Stimulated activated effector memory CD8-positive, alpha-beta T cell treated with anti-CD3 and anti-CD28 coated beads, Interleukin-12 subunit alpha, Interleukin-12 subunit beta, amount 100 ng/mL, for 72 hours (primary cell): ENCODE results near the gene KRT37.

Source experiments
- ATAC-seq: fragments of 150-1000 bp; cut with Tn5 transposase; 2 replicates; pipeline ENCODE4 v1.10.0; 2021
- DNase-seq, 2 donors: peaks; one replicate each; pipeline ENCODE4 v3.0.0; 2021 to 2022; ENCODE audit warnings: low spot score in 2 of 2
- H3K27ac Mint-ChIP-seq: one replicate; pipeline ENCODE4 v1.8.0; 2022; ENCODE audit warnings: mild to moderate bottlenecking, mixed read lengths
- H3K36me3 Mint-ChIP-seq: one replicate; pipeline ENCODE4 v1.8.0; 2022; ENCODE audit warnings: mild to moderate bottlenecking, mixed read lengths
- H3K4me1 Mint-ChIP-seq: one replicate; pipeline ENCODE4 v1.8.0; 2022; ENCODE audit warnings: mixed read lengths
- H3K4me3 Mint-ChIP-seq: one replicate; pipeline ENCODE4 v1.8.0; 2022; ENCODE audit warnings: mild to moderate bottlenecking, mixed read lengths
- H3K9me3 Mint-ChIP-seq: one replicate; pipeline ENCODE4 v1.8.0; 2022; ENCODE audit warnings: mixed read lengths

The KRT37 gene

GRCh38 chr17:41419716-41420115 is 4.7 kb downstream of the KRT37 start:
- DNase-seq (no peak), ATAC-seq (no peak)
- Mint-ChIP-seq H3K36me3 (no peaks in the 10 kb centered on the region), H3K4me3 (no peak overlapping the region), H3K9me3 (no peaks in the 10 kb centered on the region), H3K4me1 (peaks cover 9% of the 10 kb centered on the region), H3K27ac (no peak overlapping the region)

DNA sequence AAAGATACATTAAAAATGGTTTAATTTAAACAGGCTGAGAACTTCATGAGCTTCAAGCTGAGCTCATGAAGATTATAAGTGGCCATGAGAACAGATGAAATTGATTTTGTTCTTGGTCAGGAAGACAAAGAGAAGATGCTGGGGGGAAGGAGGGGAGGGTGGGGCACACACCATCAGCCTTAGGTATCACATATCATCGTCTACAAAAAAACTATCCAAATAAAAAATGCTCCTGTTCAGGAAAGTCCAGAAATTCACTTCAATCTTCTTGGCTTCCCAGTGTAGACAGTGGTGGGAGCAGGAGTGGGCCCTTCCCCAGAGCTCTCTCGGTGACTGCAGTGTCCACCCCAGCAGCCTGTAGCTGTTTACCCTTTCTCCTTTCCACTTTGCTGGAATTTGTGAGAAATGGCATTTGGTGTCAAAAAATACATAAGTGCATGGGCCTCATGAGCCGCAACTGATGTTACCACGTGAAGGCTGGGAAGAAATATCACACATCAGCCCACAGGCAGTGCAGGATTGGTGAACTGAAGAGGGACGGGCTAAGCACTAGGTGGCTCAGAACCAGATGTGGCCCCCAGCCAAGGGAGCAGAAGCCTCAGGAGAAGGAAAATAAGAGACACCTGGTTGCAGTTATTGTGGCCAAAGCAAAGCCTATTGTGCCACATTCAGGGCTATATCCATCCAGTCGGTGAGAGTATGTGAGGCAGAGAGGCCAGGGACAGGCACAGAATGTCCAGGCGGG is 6.1 kb downstream of the KRT37 start:
- no peak overlapping the region for H3K4me3 Mint-ChIP-seq
- H3K9me3 Mint-ChIP-seq, result no peaks in the 10 kb centered on the region
- H3K36me3 Mint-ChIP-seq, result no peaks in the 10 kb centered on the region
- peaks cover 9% of the 10 kb centered on the region for H3K4me1 Mint-ChIP-seq
- no peak overlapping the region for H3K27ac Mint-ChIP-seq
- DNase-seq (no peak), ATAC-seq (no peak)

DNA sequence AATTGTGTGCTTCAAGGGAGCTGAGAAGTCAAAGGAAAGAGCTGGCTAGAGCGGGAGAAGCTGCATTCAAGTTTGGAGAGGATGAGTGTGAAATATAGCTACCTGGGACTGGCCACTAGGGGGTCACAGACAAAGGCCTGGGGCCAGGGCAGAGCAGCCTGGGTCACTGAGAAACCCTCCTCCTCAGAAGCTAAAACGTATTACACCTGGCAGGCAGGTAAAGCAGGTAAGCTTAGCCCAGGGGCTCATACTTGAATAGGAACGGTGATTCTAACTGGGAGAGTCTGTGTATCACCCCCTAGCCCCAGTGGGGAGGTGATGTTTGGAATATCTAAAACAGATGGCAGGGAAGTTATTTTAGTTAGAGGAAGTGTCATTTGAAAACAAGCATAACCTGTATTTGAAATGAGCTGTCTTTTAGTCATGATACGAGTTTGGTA is 6.8 kb downstream of the KRT37 start:
- ATAC-seq, result peak; percentile 49
- DNase-seq, result no peak
- H3K4me3 Mint-ChIP-seq, result no peak overlapping the region
- no peaks in the 10 kb centered on the region for H3K36me3 Mint-ChIP-seq
- H3K4me1 Mint-ChIP-seq, result peaks cover 9% of the 10 kb centered on the region
- no peaks in the 10 kb centered on the region for H3K9me3 Mint-ChIP-seq
- no peak overlapping the region for H3K27ac Mint-ChIP-seq

GRCh38 chr17:41417127-41417526 is 7.3 kb downstream of the KRT37 start:
- DNase-seq, result no peak
- H3K4me1 Mint-ChIP-seq, result peaks cover 9% of the 10 kb centered on the region
- no peaks in the 10 kb centered on the region for H3K9me3 Mint-ChIP-seq
- no peak overlapping the region for H3K4me3 Mint-ChIP-seq
- H3K36me3 Mint-ChIP-seq, result no peaks in the 10 kb centered on the region
- no peak overlapping the region for H3K27ac Mint-ChIP-seq
- ATAC-seq, result no peak

DNA sequence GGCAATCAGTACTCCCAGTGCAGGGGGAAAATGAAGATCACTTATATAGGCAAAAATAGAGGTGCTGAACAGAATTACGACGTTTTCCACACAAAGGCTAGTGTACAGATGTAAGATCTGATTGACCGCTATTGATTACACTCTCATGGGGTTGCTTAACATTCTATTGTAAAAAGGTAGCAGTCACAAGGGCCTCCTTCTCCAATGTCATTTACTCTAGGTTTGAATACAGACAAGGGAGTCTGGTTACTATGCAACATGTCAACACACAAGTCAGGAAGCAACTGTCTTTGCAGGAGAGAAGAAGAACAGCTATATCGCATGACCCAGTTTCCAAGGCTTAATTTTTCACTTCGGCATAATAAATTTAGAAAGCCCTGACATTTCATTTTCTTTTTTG is 7.9 kb downstream of the KRT37 start:
- no peaks in the 10 kb centered on the region for H3K9me3 Mint-ChIP-seq
- no peak overlapping the region for H3K4me3 Mint-ChIP-seq
- no peaks in the 10 kb centered on the region for H3K36me3 Mint-ChIP-seq
- H3K4me1 Mint-ChIP-seq, result peaks cover 9% of the 10 kb centered on the region
- DNase-seq (no peak), ATAC-seq (no peak)
- H3K27ac Mint-ChIP-seq, result no peak overlapping the region

- H3K4me3 Mint-ChIP-seq, result no peak overlapping the region
- H3K9me3 Mint-ChIP-seq, result no peaks in the 10 kb centered on the region
- no peak for ATAC-seq
- no peak for DNase-seq
- no peaks in the 10 kb centered on the region for H3K36me3 Mint-ChIP-seq
- H3K4me1 Mint-ChIP-seq, result peaks cover 9% of the 10 kb centered on the region
- H3K27ac Mint-ChIP-seq, result no peak overlapping the region
These were observed 8.5 kb downstream of the KRT37 start for GRCh38 chr17:41415833-41416335.

DNA sequence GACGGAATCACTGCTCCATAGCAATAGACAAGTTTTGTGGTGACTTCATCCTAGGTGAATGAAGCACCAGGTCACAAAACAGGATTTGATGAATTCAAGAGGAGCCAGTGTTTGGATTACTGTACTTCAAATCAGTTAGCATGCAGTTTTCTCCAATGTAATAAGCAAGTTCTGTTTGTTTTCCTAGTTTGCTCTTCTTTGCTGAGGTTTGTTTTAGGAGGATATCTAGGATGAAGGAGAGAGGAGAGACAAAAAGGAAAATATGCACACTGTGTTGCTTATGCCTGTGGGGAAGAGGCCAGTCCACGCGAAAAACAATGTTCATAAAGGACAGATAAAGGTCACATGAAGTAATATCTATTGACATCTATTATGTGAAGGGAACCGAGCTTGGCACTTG is 9.0 kb downstream of the KRT37 start:
- Mint-ChIP-seq H3K4me3 (no peak overlapping the region), H3K9me3 (no peaks in the 10 kb centered on the region), H3K36me3 (no peaks in the 10 kb centered on the region), H3K27ac (no peak overlapping the region), H3K4me1 (peaks cover 9% of the 10 kb centered on the region)
- DNase-seq (no peak), ATAC-seq (no peak)

- no peaks in the 10 kb centered on the region for H3K36me3 Mint-ChIP-seq
- no peak overlapping the region for H3K4me3 Mint-ChIP-seq
- ATAC-seq (no peak), DNase-seq (no peak)
- H3K9me3 Mint-ChIP-seq, result no peaks in the 10 kb centered on the region
- peaks cover 13% of the 10 kb centered on the region for H3K4me1 Mint-ChIP-seq
- no peak overlapping the region for H3K27ac Mint-ChIP-seq
These were observed 10.4 kb downstream of the KRT37 start for GRCh38 chr17:41413982-41414381.

DNA sequence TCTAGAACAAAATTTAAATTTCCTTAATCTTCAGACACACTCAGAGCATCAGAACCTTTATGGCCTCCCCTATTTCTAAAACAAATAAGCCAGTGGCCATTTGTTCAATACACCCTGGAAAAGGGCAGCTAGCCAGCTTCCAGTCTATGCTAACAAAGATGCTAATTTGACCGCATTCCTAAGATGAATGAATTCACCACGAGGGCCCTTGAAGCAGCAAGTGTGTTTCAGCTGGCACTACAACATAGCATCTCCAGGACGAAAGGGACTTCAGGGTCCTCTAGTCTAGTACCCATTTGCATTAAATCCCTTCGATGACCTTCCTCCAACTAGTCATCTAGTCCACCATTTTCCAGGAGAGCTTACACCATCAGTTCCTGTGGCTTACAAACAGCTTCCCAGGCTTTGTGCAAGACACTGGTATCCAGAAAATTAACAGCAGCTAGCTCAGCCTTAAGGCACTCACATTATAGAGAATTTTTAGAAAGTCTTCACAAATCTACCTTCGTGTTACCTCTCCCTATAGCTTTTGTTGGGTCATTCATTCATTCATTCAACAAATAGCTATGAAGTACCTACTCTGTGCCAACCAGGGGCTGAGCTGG is 10.9 kb downstream of the KRT37 start:
- no peak for ATAC-seq
- Mint-ChIP-seq H3K4me1 (peaks cover 18% of the 10 kb centered on the region), H3K9me3 (no peaks in the 10 kb centered on the region), H3K4me3 (no peak overlapping the region), H3K36me3 (no peaks in the 10 kb centered on the region), H3K27ac (no peak overlapping the region)
- DNase-seq, result no peak

DNA sequence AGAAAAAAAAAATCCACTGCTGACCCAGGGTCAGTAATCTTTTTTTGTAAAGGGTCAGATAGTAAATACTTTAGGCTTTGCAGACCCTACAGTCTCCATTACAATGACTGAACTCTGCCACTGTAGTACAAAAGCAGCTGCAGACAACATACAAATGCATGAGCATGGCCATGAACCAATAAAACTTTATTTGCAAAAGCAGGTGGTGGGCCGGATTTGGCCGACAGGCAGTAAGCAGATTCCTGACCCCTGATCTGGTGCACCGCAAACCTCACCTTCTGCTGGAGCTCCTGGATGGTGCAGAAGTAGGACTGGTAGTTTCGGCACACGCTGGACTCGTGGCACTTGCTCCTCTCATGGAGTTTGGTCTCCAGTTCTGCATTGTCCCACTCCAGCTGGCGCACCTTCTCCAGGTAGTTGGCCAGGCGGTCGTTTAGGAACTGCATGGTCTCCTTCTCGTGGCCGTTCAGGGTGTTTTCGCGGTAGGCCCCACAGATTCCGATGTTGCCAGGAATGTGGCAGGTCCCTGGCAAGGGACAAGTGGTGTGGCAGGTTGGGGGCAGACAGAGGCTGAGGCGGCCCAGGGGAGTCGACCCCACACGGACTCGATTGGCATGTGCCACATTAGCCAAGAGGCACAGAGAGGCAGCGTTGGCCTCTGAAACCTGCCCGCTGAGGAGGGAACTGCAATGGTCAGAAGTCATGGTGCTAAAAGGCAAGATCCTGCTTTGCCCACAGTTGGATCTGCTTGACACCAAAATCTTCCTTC is 13.1 kb downstream of the KRT37 start:
- Mint-ChIP-seq H3K4me3 (no peak overlapping the region), H3K36me3 (no peaks in the 10 kb centered on the region), H3K9me3 (no peaks in the 10 kb centered on the region), H3K4me1 (peaks cover 13% of the 10 kb centered on the region), H3K27ac (no peak overlapping the region)
- ATAC-seq (no peak), DNase-seq (no peak)

DNA sequence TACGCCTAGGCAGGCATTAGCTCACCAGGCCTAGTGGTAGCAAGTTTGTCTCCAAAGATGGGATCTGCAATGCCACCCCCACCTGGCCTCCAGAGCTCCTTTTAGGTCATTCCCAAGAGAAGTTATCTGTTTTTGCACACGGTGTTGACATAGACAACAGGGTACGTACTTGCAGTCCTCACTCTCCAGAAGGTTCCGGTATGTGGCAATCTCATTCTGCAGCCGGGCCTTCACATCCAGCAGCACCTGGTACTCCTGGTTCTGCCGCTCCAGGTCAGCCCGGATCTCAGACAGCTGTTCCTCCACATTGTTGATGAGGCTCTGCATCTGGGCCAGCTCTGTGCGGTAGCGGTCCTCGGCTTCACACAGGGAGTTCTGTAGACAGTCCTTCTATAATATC is 17.2 kb downstream of the KRT37 start:
- no peak for DNase-seq
- Mint-ChIP-seq H3K4me3 (no peak overlapping the region), H3K9me3 (no peaks in the 10 kb centered on the region), H3K4me1 (peaks cover 37% of the 10 kb centered on the region), H3K27ac (no peak overlapping the region), H3K36me3 (no peaks in the 10 kb centered on the region)
- no peak for ATAC-seq

GRCh38 chr17:41406205-41406604 is 18.2 kb downstream of the KRT37 start:
- DNase-seq (no peak), ATAC-seq (no peak)
- Mint-ChIP-seq H3K27ac (no peak overlapping the region), H3K4me1 (peaks cover 41% of the 10 kb centered on the region), H3K36me3 (no peaks in the 10 kb centered on the region), H3K9me3 (no peaks in the 10 kb centered on the region), H3K4me3 (no peak overlapping the region)

DNA sequence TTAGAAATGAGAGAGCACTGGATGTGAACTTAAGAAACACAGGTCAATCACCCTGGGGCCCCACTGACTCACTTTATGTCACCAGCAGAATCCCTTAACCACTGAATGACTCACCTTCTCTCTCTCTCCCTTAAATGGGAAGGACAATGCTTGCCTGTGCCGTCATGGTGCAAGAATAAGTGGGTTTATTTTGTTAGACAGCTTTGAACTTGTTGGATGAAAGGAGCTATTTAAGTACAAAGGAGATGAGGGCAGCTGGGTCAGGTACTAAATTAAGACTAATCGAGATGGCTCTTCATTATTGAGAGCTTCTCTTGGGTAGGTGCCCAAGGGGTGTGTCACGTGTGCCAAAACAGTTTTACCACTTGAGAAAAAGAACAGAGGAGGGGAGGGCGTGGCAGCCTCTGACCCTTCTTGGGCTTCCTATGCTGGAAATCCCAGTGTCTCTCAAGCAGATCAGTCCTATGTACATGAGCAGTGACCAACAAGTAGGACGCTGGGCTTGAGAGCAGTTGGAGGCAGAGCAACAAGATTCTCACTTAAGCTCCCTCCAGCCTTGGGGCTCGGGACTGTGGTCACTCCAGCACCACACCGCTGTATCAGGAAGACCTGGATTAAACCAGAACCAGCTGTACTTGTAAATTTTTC is 20.2 kb downstream of the KRT37 start:
- H3K4me3 Mint-ChIP-seq, result peak overlapping the region; percentile 53
- ATAC-seq (peak; percentile 91), DNase-seq (peak in 1 of 2 donors; percentile 56)
- peak overlapping the region; percentile 80 for H3K27ac Mint-ChIP-seq
- H3K36me3 Mint-ChIP-seq, result no peaks in the 10 kb centered on the region
- no peaks in the 10 kb centered on the region for H3K9me3 Mint-ChIP-seq
- peaks cover 39% of the 10 kb centered on the region for H3K4me1 Mint-ChIP-seq

GRCh38 chr17:41403404-41404023 is 20.9 kb downstream of the KRT37 start:
- no peaks in the 10 kb centered on the region for H3K9me3 Mint-ChIP-seq
- ATAC-seq (peak; percentile 80), DNase-seq (no peak)
- peak overlapping the region; percentile 80 for H3K27ac Mint-ChIP-seq
- H3K4me1 Mint-ChIP-seq, result peaks cover 33% of the 10 kb centered on the region
- H3K4me3 Mint-ChIP-seq, result peak overlapping the region; percentile 53
- H3K36me3 Mint-ChIP-seq, result no peaks in the 10 kb centered on the region

DNA sequence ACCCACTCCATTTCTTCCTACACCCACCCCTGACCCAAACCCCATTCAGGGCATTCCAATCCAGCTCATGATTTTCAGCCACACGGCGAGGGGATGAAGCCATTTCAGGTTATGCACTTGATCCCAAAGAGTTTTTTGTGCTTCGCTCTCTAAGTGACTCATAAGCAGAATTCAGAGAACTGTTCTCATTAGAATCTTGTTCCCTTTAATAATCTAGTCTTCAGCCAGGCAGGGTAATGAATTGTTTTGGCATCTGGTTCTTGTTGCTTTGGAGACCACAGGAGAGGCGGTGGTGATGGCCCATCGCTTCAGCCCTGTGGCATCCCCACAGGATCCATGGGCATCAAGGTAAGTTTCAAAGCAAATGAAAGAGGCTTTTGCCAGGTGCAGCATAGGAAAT is 22.2 kb downstream of the KRT37 start:
- no peaks in the 10 kb centered on the region for H3K36me3 Mint-ChIP-seq
- DNase-seq (no peak), ATAC-seq (no peak)
- no peaks in the 10 kb centered on the region for H3K9me3 Mint-ChIP-seq
- peaks cover 28% of the 10 kb centered on the region for H3K4me1 Mint-ChIP-seq
- H3K4me3 Mint-ChIP-seq, result peak overlapping the region; percentile 53
- peak overlapping the region; percentile 80 for H3K27ac Mint-ChIP-seq
